ENCODE measurements around the gene MAST2.
"Not testable (repeated sequence)": the region's sequence is repeated elsewhere in the genome, so short reads cannot be mapped to it uniquely, and the experiment has no call there.

MAST2 gene

DNA sequence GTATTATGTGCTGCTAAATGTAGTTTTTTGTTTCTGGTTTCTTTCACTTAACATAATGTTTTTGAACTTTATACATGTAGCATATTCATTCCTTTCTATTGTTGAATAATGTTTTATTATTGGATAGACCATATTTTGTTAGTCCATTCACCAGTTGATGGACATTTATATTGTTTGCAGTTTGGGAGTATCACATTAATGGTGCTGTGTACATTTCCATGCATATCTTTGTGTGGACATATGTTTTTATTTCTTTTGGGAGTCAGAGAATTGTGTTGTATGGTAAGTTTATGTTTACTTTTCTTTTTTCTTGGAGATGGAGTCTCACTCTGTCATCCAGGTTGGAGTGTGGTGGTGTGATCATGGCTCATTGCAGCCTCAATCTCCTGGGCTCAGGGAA is 134.6 kb downstream of the MAST2 start:
- DNase-seq (ENCODE audit: low spot score) = no peak

DNA sequence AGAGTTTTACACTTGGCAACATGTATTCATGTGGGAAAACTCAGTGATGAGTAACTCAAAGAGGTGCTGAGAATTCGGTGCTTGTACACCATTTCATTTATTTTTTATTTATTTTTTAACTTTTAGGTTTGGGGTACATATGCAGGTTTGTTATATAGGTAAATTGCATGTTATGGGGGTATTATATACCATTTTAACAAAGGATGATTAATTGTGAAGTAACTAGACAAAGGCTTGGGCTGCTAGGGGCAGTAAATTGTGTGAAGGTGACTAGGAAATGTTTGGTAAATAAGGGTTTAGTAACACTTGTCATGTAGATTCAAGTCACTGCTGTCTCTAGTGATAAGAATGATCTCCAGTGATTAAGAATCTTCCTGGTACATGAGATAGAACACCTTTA is 139.0 kb downstream of the MAST2 start:
- no peak for DNase-seq (ENCODE audit: low spot score)

DNA sequence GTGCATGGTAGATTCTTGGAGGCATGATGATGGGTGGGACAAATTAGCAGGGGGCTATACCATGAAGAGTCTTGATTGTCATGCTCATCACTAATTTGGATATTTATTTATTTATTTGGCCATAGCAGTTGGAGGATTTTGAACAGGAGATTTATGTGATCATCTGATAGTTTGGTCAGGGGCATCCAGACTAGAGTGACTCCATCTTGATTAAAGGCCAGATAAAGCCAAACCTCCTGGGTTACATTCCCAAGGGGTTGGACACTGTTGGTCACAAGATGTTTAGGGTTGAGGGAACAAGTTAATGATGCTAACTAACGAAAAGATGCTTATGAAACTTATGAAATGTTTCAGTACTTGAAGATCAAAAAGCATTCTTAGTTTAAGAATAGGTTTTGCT is 139.8 kb downstream of the MAST2 start:
- DNase-seq (ENCODE audit: low spot score) = no peak

DNA sequence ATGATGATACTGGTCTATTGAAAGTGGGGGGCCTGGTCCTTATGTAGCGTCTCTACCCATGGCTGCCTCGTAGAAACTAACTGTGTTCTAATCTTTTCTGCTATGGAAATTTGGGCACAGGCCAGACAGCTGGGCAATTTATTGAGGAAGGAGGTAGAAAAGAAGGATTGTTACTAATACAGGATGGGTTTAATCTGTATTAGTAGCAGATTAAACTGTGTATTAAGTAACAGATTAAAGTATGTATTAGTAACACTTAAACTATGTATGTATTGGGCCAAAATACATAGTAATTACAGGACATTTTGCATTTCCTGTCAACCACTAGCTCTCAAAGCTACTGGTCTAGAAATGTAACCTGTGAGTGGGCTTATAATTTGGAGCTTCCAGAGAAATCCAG is 142.0 kb downstream of the MAST2 start:
- DNase-seq (ENCODE audit: low spot score) = no peak

DNA sequence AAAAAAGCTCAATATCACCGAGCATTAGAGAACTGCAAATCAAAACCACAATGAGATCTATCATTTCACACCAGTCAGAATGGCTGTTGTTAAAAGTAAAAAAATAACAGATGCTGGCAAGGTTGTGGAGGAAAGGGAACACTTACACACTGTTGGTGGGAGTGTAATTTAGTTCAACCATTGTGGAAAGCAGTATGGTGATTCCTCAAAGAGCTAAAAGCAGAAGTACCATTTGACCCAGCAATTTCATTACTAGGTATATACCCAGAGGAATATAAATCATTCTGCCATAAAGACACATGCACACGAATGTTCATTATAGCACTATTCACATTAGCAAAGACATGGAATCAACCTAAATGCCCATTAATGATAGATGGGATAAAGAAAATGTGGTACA is 146.1 kb downstream of the MAST2 start:
- DNase-seq (ENCODE audit: low spot score) = not testable (repeated sequence)

DNA sequence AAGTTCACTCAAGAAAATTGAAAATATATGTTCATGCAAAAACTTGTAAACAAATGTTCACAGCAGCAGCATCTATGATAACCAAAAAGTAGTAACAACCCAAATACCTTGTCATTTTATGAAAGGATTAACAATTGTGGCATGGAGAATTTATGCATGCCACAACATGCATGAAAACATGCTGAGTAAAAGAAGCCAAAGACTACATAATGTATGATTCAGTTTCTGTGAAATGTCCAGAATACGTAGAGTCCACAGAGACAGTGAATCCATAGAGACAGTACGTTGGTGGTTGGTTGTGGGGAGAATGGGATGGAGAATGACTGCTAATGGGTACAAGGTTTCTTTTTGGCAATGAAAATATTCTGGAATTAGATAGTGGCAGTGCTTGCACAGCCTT is 148.7 kb downstream of the MAST2 start:
- DNase-seq (ENCODE audit: low spot score) = no peak

DNA sequence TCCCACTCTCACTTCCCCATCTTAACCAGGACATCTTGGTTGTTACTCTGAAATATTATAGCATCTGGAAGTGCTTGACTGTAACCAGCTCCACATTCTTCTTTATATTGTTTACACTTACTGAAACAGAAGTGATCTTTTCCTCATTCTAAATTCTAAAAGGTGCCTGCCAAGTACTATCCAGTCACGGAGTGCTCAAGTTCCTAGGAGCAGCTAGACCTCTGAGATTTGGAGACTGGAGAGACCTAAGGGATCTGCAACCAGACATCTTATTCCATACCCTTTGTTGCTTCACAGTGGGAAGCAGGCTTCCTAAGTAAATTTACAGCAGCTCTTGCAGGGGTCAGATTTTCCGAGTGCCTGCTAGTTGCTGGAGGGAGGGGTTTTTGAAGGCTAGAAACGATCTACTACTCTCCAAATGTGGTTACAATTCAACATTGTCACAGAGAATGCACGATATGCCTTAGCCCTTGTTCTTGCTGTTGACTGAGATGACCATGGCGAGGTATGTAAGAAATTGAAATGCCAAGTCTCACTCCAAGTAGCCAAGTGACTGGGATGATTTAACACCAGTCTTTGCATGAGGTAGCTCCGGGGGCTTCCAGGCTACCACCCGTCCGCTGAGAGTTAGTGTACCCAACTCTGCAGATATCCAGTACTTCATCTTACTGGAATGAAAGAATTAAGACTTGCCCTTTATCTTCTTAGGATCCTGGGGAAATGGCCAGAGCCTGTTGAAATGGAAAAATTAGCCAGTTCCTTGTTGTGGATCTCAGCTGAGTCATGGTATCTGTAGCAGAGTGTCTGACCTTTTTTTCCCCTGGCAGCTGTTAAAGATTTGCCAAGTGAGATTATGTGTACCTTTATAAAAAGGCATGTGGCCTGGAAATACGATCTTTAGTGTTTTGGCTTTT is 150.8 kb downstream of the MAST2 start:
- DNase-seq (ENCODE audit: low spot score) = no peak

DNA sequence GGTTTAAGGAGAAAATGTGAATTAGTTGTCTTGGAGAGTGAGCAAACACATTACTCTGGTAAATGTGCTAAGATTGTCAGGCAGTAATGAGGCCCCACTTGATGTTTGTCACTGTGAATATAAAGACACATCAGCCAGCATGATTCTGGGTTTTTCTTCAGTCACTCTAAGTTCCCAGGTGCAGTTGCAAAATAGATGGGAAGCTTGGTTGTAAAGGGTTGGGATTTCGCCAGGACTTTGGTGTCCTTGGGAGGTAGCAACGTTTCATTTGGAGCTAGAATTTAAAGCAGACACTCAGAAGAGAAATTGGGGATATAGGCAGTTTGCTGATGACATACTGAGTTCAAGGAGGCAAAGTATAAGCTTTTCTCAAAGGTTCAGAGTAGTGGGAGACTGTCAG is 154.3 kb downstream of the MAST2 start:
- no peak for DNase-seq (ENCODE audit: low spot score)

DNA sequence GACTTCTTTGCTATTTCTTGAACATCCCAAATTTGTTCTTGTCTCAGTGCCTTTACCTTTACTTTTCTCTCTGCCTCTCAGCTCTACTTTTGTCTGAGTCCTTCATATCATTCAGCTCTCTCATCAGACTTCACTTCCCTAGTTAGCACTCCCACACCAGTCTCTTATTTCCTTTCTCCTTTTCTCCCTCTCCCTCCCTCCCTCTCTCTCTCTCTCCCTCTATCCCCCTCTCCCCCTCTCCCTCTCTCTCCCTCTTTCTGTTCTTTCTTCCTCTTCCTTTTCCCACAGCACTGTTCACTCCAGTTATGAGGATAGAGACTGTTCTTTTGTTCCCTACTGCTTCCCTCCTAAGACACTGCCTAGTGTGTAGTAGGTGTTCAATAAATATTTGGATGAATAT is 154.9 kb downstream of the MAST2 start:
- DNase-seq (ENCODE audit: low spot score) = no peak

DNA sequence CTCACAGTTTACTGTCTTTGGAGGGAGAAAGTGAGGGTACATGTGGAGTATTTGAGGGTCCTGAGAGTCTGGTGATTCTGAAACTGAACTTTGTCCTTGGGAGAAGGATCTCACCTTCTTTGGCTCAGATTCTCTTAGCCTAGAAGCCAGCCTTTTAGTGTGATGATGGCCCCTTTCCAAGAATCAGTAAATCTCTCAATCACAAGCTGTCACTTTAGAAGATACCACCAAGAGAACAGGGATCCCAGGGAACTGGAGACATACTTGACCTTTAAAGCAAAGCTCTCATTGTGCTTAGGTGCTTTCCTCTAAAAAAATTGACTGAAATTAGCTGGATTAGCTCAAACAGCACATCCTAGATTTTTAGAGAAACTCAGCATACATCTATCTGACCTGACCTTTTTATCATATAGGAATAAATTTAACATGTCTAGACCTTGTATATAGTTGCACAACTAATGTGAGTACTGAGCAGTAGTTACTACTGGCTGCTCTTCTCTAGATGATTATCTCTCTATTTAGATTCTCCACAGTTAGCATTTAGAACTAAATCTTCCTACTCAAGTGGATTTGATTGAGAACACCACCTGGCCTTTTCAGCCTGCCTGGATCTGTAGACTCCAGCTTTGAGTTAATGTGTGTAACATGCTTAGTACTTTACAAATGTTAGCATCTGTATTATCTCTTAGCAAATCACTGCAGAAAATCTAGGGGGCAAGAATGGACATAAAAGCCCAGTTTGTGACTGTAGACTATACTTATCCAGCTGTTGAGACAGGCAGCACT is 157.7 kb downstream of the MAST2 start:
- no peak for DNase-seq (ENCODE audit: low spot score)

DNA sequence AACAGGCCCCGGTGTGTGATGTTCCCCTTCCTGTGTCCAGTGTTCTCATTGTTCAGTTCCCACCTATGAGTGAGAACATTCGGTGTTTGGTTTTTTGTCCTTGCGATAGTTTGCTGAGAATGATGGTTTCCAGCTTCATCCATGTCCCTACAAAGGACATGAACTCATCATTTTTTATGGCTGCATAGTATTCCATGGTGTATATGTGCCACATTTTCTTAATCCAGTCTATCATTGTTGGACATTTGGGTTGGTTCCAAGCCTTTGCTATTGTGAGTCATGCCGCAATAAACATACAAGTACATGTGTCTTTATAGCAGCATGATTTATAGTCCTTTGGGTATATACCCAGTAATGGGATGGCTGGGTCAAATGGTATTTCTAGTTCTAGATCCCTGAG is 158.5 kb downstream of the MAST2 start:
- not testable (repeated sequence) for DNase-seq (ENCODE audit: low spot score)

DNA sequence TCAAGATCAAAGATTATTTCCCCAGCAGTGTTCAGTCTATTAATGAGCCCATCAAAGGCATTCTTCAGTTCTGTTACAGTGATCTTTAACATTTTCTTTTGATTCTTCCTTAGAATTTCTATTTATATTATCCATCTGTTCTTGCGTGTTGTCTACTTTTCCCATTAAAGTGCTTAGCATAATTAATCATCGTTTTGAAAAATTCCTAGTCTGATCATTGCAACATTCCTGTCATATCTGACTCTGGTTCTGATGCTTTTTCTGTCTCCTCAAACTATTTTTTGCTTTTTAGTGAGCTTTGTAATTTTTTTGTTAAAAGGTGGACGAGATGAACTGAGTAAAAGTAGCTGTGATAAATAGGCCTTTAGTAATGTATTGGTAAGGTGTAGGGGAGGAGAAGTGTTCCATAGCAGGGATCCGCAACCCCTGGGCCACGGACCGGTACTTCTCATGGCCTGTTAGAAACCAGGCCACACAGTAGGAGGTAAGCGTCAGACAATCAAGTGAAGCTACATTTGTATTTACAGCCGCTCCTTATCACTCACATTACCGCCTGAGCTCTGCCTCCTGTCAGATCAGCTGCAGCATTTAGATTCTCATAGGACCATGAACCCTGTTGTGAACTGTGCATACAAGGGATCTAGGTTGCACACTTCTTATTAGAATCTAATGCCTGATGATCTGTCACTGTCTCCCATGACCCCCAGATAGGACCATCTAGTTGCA is 165.7 kb downstream of the MAST2 start:
- no peak for DNase-seq (ENCODE audit: low spot score)

DNA sequence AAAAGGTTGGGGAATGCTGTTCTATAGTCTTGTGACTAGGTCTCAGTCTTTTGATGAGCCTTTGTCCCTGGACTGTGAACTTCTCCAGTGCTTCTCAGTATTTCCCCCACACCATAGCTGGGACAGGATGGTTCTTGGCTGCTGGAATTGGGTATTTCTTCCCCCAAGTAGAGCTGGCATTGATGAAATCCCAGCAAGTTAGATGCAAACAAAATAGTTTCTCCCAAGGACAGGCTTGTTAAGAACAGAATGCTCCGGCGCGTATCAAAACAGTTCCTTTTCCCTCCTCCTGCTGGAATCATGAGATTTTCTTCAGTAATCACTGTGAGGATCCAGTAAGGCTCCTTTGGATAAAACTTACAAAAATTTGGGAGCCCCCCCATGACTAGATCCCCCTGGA is 166.5 kb downstream of the MAST2 start:
- no peak for DNase-seq (ENCODE audit: low spot score)

DNA sequence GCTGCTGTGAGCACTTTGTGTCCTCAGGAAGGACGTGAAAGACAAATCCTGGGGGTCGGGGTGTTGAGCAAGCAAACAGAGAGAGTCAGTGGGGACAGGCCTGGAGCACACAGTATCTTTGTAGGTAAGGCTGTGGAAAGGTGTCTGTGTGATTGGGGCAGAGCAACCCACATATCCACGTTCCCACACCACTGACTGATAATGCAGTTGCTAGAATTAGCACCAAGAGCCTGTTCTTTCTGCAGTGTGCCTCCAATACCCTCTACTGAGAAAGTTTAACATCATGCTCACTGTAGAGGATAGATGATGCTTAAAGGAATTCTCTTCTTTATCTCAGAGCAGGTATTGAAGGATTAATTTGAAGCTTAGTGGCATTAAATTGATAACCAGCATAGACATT is 167.9 kb downstream of the MAST2 start:
- DNase-seq (ENCODE audit: low spot score) = no peak

DNA sequence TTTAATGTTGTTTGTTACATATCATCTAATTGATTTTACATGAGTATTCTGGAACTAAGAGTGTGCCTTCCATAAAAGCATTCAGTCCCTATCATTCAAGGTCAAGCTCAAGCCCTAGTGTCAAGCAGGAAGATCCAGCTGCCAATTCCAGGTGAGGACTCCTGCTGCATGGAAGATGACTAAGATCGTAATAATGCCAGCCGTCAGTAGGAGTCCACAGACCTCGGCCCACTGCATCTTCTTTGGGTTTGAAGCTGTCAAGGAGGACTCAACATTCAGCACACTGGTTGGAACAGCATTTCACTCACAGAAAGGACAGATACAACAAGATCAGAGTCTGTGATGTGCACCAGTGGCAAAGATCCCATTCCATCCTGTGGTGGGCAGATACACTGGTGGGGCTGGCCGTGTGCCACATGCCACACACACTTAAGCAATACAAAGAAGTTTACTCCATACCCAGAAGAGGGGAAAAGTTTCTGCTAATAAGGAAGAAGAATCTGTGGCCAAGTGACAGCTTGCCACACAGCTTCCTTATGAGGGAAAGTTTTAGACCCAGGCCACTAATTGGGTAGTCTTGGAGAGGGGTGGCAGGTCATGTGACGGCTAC is 168.6 kb downstream of the MAST2 start:
- DNase-seq (ENCODE audit: low spot score) = no peak

DNA sequence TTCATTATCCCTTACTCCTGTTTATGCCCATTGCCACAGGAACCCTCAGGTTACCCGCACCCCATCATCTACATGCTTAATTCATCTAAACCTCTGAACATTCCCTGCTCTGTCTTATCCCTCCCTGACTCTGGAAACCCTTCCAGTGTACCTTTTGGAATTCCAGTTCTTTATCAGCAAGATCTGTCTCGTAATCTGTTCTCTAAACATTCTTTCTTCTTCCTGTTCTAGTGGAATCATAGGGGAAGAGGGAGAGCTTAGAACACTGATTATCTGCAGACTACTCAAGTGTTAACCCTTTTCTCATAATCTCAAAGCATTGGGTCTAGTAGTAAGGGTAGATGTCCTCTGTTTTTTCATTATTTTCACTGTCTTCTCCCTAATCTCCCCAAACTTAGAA is 169.2 kb downstream of the MAST2 start:
- no peak for DNase-seq (ENCODE audit: low spot score)

DNA sequence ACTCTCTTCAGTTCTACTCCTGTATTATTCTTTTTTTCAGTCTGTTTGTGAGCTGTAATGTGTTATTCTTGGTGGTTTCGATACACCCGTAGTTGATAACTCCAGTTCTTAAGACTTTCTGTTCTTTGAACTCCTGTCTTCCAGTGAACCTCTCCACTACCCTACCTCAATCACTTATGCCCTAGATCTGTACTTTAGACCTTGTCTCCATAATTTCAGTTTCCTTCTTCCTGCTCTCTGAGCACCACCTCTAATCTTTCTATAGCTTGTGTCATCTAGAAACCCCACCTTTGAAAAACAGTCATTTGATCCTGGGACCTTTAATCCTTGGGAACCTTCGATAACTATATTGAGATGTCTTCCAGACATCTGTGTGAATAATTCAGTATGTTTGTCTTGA is 169.7 kb downstream of the MAST2 start:
- DNase-seq (ENCODE audit: low spot score) = no peak

DNA sequence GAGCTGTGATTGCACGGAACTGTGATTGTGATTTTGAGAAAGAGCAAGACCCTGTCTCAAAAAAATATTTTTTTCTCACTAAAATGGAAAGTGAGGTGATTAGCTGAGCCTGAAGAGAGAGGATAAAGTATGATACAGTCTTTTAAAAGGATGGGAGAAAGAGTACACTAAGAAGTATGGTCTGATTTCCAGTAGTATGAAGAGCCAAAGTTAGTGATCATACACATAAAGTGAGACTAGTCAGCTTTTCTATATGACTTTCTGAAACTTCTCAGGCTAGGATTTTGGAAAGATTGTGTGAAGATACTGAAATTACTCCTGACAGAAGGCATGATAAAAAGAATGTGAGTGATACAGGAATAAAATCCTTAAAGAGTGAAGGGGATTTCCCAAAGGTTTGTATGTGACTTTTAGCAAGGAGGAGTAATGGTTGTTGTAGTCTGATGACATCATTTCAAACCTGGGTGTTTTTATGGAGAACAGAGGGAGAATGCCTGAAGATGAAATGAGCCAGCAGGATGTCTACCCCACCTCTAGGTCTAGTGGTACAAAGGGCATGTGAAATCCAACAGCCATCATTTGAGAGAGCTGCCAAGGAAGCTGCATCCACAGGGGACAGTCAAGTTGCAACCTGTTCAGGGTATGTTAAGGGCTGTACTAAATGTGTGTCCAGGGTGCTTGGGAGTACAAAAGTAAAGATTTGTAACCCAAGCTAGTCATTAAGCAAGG is 171.3 kb downstream of the MAST2 start:
- no peak for DNase-seq (ENCODE audit: low spot score)

DNA sequence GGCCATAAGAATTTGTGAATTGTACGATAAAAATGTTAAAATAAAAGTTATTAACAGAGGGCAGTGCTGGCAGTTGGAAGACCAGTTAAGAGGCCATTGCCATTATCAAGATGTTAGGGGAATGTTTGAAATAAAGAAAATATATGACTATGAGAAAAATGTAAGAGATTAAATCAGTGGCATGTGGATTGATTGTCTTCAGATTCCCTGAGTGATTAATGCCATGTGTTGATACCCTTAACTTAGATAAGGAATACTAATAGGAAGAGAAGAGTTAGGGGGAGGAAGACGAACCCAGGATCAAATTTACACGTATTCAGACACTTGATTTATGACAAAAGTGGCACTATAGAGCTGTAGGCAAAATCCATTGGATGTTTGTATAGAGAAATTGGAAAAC is 173.2 kb downstream of the MAST2 start:
- DNase-seq (ENCODE audit: low spot score) = no peak

DNA sequence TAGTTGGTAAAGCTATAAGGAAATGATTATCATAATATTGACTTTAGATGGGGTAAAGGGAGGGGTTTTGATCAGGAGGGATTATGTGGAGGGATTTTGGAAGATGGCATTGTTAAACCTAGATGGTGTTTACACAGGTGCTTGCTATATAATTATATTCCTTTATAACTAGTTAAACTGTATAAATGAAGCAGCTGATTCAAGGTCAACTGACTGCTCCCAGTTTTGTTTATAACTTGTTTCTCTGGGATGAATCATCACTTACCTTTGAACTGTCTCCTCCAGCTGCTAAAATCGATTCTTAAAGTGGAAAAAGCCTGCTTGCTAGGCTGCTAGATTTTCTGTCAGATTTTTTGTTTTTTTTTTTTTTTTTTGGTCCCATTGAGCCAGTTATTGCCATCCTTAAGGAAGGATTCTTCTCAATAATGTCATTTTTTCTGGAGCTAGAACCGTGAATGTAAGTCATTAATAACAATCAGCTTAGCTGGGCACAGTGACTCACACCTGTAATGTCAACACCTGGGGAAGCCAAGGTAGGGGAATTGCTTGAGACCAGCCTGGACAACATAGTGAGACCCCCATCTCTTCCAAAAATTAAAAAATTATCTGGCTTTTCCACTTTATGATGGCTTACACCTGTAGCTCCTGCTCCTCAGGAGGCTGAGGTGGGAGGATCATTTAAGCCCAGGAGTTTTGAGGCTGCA is 175.8 kb downstream of the MAST2 start:
- no peak for DNase-seq (ENCODE audit: low spot score)

DNA sequence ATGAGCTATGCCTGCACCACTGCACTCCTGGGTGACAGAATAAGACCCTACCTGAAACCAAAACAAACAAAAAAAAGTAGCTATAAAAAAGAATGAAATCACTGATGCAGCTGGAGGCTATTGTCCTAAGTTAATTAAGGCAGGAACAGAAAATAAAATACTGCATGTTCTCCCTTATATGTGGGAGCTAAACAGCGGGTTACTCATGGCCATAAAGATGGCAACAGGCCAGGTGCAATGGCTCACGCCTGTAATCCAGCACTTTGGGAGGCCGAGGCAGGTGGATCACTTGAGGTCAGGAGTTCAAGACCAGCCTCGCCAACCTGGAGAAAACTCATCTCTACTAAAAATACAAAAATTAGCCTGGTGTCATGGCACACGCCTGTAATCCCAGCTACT is 176.4 kb downstream of the MAST2 start:
- DNase-seq (ENCODE audit: low spot score) = no peak

Measured in pons (tissue), 1 donor.